ENCODE results near the gene NPY4R.
"Not testable (repeated sequence)": the region's sequence is repeated elsewhere in the genome, so short reads cannot be mapped to it uniquely, and the experiment has no call there.

The NPY4R gene

DNA sequence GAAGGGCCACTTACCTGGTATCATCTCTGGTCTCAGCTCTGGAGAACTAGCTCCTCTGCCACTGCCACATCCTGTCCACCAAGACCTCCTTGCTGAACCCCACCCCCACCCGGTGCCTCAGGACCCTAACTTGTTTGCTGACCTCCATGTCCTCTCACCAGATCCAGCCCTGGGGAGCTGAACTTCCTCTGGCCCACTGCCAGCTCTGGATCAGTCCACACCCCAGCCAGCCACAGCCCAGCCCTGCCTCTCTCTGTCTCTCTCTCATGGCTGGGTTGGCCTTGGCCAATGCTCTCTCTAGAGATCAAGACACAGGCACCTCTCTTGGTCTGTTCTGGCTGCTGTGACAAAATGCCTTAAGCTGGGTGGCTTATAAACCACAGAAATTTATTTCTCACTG is 14.4 kb downstream of the NPY4R start:
- not testable (repeated sequence) for DNase-seq

DNA sequence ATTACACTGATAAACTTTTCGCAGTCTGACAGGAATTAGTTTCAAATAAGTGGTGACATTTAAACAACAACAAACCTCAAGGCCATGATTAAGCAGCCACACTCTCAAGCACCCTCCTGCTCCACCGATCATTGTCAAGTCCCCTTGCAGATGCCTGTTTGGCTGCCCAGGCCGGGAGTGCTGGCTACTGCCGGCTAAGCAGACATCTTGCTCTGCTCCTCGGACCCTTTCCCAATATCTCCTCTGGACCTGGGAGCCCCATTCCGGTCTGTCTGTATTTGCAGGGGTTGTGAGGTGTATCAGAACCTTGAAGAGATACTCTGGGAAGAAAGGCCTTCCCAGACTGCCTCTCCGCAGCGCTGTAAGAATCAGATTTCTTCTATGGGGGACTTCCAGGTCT is 14.9 kb downstream of the NPY4R start:
- not testable (repeated sequence) for DNase-seq

DNA sequence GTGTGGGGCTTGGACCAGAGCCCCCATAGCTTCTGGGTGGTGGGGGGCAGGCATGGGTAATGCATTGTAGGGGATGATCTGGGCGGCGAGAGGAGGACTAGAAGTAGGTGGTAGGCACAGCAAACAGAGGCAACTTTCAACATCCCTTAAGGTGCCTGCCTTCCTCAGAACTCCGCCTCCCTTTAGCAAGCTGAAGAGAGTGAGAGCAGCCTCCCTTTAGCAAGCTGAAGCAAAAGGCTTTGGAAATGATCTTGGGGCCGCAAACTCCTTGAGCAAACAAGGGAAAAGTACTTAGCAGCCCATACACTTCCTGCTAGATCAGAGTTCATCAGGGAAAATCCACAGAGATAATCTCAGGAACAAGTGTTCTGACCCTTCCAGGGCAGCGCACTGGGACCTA is 18.3 kb downstream of the NPY4R start:
- not testable (repeated sequence) for DNase-seq

DNA sequence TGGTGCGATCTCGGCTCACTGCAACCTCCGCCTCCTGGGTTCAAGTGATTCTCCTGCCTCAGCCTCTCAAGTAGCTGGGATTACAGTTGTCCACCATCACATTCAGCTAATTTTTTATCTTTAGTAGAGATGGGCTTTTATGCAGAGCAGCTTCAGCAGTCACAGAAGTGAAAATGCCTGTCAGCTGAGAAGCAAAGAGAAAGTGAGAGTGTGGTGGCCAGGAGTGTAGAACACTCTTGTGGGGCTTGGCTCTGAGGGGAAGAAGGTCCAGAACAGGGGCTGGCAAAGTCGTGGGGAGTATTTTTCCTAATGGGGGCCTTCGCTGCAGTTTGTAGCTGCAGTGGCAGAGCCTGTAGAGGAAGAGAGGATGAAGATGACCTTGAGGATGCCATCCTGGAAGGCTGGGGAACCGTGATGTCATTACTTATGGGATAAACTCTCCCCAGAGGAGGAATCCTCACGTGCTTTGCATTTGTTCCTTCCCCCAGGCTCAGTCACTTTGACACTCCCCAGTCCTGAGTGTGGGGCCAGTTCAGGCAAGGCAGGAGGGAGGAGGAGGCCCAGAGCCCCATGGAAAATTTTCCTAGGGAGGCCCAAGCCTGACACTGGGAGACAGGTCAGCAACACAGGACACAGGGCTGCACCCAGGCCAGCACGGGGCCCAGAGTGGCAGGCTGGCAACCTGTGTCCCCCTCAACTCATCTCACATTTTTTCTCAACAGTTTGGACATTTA is 20.2 kb downstream of the NPY4R start:
- not testable (repeated sequence) for DNase-seq

DNA sequence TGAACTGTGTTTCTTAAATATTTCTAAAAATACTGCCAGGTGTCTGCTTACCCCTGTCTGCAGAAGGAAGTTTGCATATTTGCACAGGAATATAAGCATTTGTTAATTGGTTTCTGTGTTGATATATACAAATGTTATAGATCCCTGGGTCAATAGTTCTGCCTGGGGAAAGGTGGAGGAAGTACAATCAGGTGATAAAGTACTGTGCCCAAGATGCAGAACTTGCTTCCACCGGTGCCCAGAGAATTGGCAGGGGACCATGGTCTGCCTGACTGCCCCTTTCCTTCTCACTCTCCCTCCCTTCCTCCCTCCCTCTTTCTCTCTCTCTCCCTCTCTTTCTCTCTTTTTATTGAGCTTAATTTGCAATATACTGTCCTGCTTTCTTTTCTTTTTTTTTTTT is 22.3 kb downstream of the NPY4R start:
- DNase-seq = not testable (repeated sequence)

DNA sequence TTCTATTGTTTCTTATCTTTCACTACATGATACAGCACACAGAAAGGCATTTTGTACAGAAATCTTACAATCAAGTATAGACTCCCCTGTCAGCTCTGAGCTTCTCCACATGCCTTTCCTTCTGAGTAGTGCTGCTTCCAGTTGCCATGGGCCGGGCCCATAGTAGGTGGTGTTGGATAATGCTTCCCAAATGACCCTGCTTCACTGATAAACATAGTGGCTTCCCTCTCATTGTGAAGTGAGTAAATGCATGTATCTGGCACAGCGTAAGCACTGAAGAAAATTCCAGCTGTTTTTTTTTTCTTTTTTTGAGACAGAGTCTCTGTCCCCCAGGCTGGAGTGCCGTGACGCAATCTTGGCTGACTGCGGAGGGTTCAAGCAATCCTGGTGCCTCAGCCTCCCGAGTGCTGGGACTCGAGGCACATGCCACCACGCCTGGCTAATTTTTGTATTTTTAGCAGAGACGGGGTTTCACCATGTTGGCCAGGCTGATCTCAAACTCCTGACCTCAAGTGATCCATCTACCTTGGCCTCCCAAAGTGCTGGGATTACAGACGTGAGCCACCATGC is 23.0 kb downstream of the NPY4R start:
- DNase-seq = not testable (repeated sequence)

DNA sequence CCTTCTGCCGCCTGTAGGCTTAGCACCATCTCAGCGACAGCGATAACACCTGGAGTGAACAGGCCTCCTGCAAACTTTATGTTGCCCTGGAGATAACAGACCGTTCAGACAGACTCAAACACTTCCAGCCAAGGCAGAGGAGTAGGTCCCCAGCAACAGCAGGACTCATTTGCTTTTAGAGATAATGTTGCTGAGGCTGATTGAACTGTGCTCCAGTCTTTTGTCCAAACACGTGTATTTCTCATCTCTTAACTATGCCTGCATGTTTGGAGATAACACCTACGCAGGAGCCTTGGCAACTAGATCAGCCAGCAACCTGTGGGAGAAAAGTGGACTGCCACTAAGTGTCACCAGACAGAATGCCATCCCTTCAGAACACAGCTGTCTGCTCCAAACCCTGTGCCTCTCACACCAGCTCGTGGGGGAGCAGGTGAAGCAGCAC is 23.9 kb downstream of the NPY4R start:
- DNase-seq = peak; percentile 47

DNA sequence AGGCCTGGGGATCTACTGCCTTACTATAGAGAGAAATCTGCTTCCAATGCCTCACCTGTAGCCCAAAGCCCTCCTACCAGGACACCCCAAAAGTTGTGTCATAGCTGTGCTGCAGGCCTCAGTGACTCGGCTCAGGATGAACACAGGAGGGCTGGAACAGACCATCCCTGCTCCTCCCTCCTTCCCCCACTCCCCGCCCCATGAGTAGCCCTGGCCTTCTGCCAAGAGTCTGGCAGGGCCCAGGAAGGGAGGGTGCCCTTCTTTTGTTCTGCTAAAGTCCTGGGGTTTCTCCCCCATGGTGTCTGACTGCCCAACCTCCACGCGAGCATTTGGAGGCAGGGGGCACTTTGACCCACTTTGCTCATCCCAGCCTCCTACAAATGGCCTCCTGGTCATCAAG is 24.8 kb downstream of the NPY4R start:
- DNase-seq = not testable (repeated sequence)

DNA sequence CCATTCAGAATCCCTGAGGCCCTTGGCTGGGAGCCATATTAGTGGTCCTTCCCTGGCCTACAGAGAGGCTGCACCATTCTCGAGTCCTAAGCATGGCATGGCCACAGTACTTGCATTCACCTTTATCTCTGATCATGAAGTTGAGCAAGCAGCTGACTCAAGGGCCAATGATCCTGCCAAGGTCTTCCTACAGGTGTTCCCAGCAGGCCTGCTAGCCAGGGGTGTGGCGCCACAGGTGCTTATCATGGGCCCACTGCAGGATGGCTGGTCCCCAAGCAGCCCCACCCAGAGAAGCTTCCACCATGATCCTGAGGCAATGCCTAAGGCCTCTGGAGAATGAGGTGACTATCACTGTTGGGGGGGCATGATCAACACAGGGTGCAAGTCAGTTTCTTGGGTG is 42.2 kb downstream of the NPY4R start:
- not testable (repeated sequence) for DNase-seq

DNA sequence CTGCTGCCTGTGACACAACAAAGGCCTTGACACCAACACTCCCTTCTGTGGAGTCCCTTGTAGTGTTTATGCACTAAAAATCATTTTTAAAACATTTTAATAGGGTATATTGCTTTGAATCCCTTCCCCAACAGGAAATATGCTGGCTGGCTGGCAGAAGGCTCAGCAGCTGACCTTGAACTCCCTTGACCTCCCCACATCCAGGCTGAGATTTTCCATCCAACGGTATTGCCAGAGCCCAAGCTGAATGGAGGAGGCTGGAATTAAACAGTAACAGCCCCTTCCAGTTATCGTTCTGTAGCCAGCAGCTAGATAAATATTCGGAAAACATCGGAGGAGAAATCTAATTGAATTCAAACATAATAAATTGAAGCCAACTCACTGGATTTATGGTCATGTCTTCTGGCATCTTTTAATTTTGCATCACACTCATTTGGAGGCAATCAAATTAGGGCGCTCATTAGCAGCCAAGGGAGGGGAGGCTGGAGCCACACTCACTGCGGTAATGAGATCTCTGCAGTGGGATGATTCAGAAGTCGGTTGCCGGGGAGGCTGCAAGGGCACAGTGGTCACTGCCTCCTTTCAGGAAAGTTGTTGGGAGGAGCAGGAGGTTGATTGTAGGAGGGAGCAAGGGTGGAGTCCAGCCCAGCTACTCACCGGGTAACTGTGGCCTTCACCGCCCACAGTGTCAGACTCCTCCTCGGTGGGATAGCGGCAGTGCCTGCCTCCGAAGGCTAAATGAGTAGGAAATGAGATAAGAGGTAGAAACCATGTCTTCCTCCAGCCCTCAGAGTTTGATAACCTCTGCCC is 46.0 kb downstream of the NPY4R start:
- not testable (repeated sequence) for DNase-seq

DNA sequence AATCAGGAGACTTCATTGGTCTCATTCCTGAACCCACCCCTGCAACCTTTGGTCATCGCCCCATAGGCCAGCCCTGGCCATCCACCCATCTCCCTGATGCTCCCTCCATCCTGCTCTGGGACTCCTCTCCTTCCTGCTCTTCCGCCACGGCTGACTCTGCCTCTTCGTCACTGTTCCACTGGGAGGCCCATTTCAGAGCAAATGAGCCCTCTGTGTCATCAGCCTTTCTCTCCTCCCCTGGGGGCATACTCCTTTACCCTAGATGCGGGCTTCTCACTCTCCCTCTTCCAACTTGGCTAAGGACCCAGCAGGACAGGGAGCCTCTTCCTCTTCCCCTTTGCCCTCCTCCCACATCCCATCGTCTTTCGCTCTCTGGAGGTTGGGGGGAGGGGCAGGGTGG is 47.5 kb downstream of the NPY4R start:
- DNase-seq = not testable (repeated sequence)

DNA sequence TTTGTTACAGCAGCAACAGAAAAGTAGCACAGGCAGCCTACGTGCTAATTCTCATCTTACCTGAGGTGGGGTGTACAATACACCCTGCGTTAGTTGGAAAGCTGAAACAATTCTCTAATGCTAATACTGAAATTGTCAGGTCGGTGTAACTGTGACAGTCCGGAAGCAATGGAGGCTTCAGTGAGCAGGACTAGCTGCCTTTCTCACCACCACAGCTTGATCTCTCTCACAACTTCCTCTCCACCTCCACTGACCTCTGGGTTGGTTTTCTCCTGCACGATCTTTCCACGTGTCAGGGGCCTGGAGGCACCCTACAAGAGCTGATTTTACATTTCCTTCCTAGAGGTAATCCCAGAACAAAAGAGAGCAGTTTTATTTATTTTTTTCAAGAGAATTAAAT is 50.5 kb downstream of the NPY4R start:
- not testable (repeated sequence) for DNase-seq

DNA sequence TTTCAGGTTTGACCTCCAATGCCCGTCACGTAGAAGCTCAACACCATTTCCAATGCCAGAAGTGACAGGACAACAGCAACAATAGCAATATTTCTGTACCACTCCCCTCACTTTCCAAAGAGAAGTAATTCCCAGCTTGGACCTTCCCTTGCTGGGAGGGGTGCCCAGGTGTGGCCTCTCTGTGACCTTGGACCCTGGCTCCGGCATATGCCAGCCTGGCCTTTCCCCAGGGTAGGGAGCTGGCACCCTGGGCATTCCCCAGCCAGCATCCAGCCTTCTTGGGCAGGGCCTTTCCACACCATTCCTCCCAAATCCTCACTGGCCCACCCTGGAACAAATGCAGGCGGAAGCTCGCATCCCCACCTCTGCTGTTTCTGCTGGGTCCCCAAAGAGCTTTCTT is 53.1 kb downstream of the NPY4R start:
- not testable (repeated sequence) for DNase-seq

DNA sequence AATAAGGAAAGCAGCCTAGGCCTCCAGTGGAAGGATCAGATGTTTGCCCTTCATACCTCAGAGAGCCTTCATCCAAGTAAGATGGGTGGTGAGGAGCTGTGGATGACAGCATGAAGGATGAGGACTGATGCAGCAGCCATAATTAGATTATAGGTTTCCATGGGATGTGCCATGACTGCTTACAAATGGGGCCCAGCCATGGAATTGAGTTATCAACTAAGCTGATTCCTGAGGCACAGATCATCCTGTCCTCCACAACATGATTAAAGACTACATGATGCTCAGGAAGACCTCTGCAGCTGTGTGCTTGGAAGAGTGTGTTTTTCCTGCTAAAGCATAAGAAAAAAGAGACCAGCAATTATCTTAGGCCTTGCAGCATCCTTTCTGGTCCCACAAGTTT is 54.6 kb downstream of the NPY4R start:
- not testable (repeated sequence) for DNase-seq

Measured in DMS53 (cell line).